Measurements from ENCODE around the gene CNPY2. TPM values are rescaled to one million over a fixed set of nuclear protein-coding genes. Genes with fewer than 3 reads are reported as not detected.
A peak's percentile ranks its signal among the peaks of the same experiment; 100 is the strongest.

Gene CNPY2
- total and polyA plus RNA-seq, 2 of the 13 experiments (the other 11 are each of a cell fraction or from before 2014, with no cell fraction given) = 285 to 356 TPM

- DNase-seq (ENCODE audit: low spot score) (no peak), FAIRE-seq (no peak), ATAC-seq (peak; percentile 44)
- no CpG with 5 or more reads among the region's 7 CpGs for WGBS (ENCODE audit: low lambda C conversion rate)
- Histone ChIP-seq H3K27me3 (ENCODE audit: control insufficient read depth in 1 of 2, insufficient read depth in 2 of 2, low read length in 2 of 2) (no peaks in the 10 kb centered on the region), H3K4me1 (ENCODE audit: insufficient read depth, low read length) (peaks cover 5% of the 10 kb centered on the region), H3K9ac (ENCODE audit: insufficient read depth, low read depth, low read length) (no peak overlapping the region), H3K27ac (ENCODE audit: extremely low read length, insufficient read depth, low read length) (no peak overlapping the region), H3K36me3 (replicated peaks in 1 of 2; ENCODE audit: control insufficient read depth in 1 of 2, insufficient read depth in 2 of 2, low read length in 2 of 2) (peaks cover 27 to 61% of the 10 kb centered on the region in 2 experiments), H3K4me2 (ENCODE audit: low read depth, low read length) (no peak overlapping the region), H3K79me2 (ENCODE audit: insufficient read depth, low read length) (no peaks in the 10 kb centered on the region), H3K9me3 (ENCODE audit: low read length) (no peaks in the 10 kb centered on the region), H4K20me1 (ENCODE audit: insufficient read depth, low read length) (no peaks in the 10 kb centered on the region), H3K4me3 (replicated peaks in 1 of 3; ENCODE audit: insufficient read depth in 1 of 3, low read depth in 2 of 3, low read length in 3 of 3) (no peak overlapping the region), H2AFZ (ENCODE audit: low read length) (no peak overlapping the region)
- TF ChIP-seq ZNF263 (CRISPR knock-in tag; IDR thresholded peaks at IDR 0.05) (0 out of 2 replicates have a peak, but pooled peaks have one; percentile 30), PRMT3 (CRISPR knock-in tag; IDR thresholded peaks at IDR 0.05; ENCODE audit: borderline replicate concordance, low read depth) (no peak), STAG1 (CRISPR knock-in tag; IDR thresholded peaks at IDR 0.05) (peak; percentile 36), CTCF (CRISPR knock-in tag; IDR thresholded peaks at IDR 0.05) (peak; percentile 49), ZNF446 (CRISPR knock-in tag; IDR thresholded peaks at IDR 0.05) (no peak), ZNF747 (CRISPR knock-in tag; IDR thresholded peaks at IDR 0.05; ENCODE audit: borderline replicate concordance) (no peak), MTA3 (CRISPR knock-in tag; IDR thresholded peaks at IDR 0.05) (no peak), ZBTB33 (CRISPR knock-in tag; IDR thresholded peaks at IDR 0.05) (peak; percentile 33; the same call in 1 of the 2 replicates), MIXL1 (CRISPR knock-in tag; IDR thresholded peaks at IDR 0.05) (no peak), ZBTB37 (CRISPR knock-in tag; IDR thresholded peaks at IDR 0.05) (no peak)
- ChIA-PET POLR2A (interaction anchor here (1.8 to 9.0 kb wide), 2 partner anchors 12 to 13 kb away, joined by 4 to 47 read pairs; partner anchors contain the start of genes PAN2 and STAT2), CTCF (ENCODE audit: low intra/inter-chr PET ratio, low total read pairs) (no interaction called here)
- BruUV-seq (replicated peaks) = no TSS peak
- intact Hi-C loops (cut with micrococcal nuclease; ENCODE audit: unreplicated experiment) (no loop called here), in situ Hi-C loops (cut with HindIII; ENCODE audit: extremely low pct_ligation_motif_present, low pct_unique_long_range_greater_than_20kb) (no loop called here)
Observed at GRCh38 chr12:56346675-56347074, 30.9 kb upstream of the CNPY2 start.

Measured in HepG2 (cell line).